ENCODE results near the gene EEIG2.

EEIG2 gene

GRCh38 chr1:108523829-108524228 lies 36.1 kb upstream of the EEIG2 start:
- no peak for TF ChIP-seq CTCF (IDR thresholded peaks at IDR 0.05; ENCODE audit: low read length, missing control alignments)
- DNase-seq (ENCODE audit: low read depth), result no peak
- H3K4me3 ChIP-seq (replicated peaks; ENCODE audit: low read depth, low read length), result no peak overlapping the region

- DNase-seq (ENCODE audit: low read depth), result no peak
- no peak for TF ChIP-seq CTCF (IDR thresholded peaks at IDR 0.05; ENCODE audit: low read length, missing control alignments)
- no peak overlapping the region for H3K4me3 ChIP-seq (replicated peaks; ENCODE audit: low read depth, low read length)
Measured at GRCh38 chr1:108524676-108525075, 35.2 kb upstream of the EEIG2 start.

- no peak for TF ChIP-seq CTCF (IDR thresholded peaks at IDR 0.05; ENCODE audit: low read length, missing control alignments)
- no peak overlapping the region for H3K4me3 ChIP-seq (replicated peaks; ENCODE audit: low read depth, low read length)
Measured at GRCh38 chr1:108527135-108527534, 32.8 kb upstream of the EEIG2 start.

GRCh38 chr1:108527837-108528236 lies 32.1 kb upstream of the EEIG2 start:
- TF ChIP-seq CTCF (IDR thresholded peaks at IDR 0.05; ENCODE audit: low read length, missing control alignments), result no peak
- no peak overlapping the region for H3K4me3 ChIP-seq (replicated peaks; ENCODE audit: low read depth, low read length)
- no peak for DNase-seq (ENCODE audit: low read depth)

More at GRCh38 chr1:108527135-108527534, 32.8 kb upstream of the EEIG2 start:
- DNase-seq (ENCODE audit: low read depth), result no peak

- TF ChIP-seq CTCF (IDR thresholded peaks at IDR 0.05; ENCODE audit: low read length, missing control alignments), result no peak
- no peak overlapping the region for H3K4me3 ChIP-seq (replicated peaks; ENCODE audit: low read depth, low read length)
- no peak for DNase-seq (ENCODE audit: low read depth)
Measured at GRCh38 chr1:108531444-108531843, 28.5 kb upstream of the EEIG2 start.

GRCh38 chr1:108532730-108533129 lies 27.2 kb upstream of the EEIG2 start:
- no peak for DNase-seq (ENCODE audit: low read depth)
- H3K4me3 ChIP-seq (replicated peaks; ENCODE audit: low read depth, low read length), result no peak overlapping the region
- TF ChIP-seq CTCF (IDR thresholded peaks at IDR 0.05; ENCODE audit: low read length, missing control alignments), result no peak

GRCh38 chr1:108533351-108534083 lies 26.4 kb upstream of the EEIG2 start:
- no peak for DNase-seq (ENCODE audit: low read depth)
- TF ChIP-seq CTCF (IDR thresholded peaks at IDR 0.05; ENCODE audit: low read length, missing control alignments), result no peak

More at GRCh38 chr1:108533351-108534083, 26.4 kb upstream of the EEIG2 start:
- H3K4me3 ChIP-seq (replicated peaks; ENCODE audit: low read depth, low read length), result no peak overlapping the region

All from fibroblast of pulmonary artery (primary cell).